GM12878 (cell line): Measurements from ENCODE around the gene ANO3.

Experiments
- CTCF ChIP-seq, 3 experiments: IDR thresholded peaks in 2 of 3; conservative IDR thresholded peaks in 1 of 3; 2 replicates each; pipeline ENCODE4 v1.5.1; 2011; ENCODE audit warnings: low read depth in 3 of 3, low read length in 3 of 3, mild to moderate bottlenecking in 3 of 3, control low read depth in 2 of 3, moderate library complexity in 2 of 3, inconsistent platforms in 1 of 3, mixed read lengths in 1 of 3; ENCODE audit not compliant: control insufficient read depth in 2 of 3, insufficient read depth in 1 of 3; ENCODE audit errors: extremely low read depth in 1 of 3
- GABPA ChIP-seq: IDR thresholded peaks from 2 replicates; pipeline ENCODE4 v1.6.1; 2014; ENCODE audit warnings: antibody characterized with exemption, low read depth, mild to moderate bottlenecking, inconsistent platforms
- HDGF ChIP-seq: fragments of 450-650 bp; IDR thresholded peaks from 2 replicates; pipeline ENCODE4 v1.6.1; 2016; ENCODE audit warnings: antibody characterized with exemption
- TCF7 ChIP-seq: IDR thresholded peaks from 2 replicates; pipeline ENCODE4 v1.6.1; 2014; ENCODE audit warnings: antibody characterized with exemption, borderline replicate concordance

GRCh38 chr11:26474401-26474800 is 142.5 kb downstream of the ANO3 start:
- TF ChIP-seq CTCF (IDR thresholded peaks at IDR 0.05 in 2 of 3, conservative IDR thresholded peaks at IDR 0.05 in 1 of 3; ENCODE audit: control insufficient read depth in 2 of 3, extremely low read depth in 1 of 3, insufficient read depth in 1 of 3, low read depth in 3 of 3, low read length in 3 of 3) (no peak), GABPA (no peak), TCF7 (no peak), HDGF (no peak)
